ENCODE measurements around the gene TIGD2. TPM values are rescaled to one million over a fixed set of nuclear protein-coding genes. Genes with fewer than 3 reads are reported as not detected.

The TIGD2 gene
- total RNA-seq, 2 donors from 2014 or later = 1.5 to 2.3 TPM

DNA sequence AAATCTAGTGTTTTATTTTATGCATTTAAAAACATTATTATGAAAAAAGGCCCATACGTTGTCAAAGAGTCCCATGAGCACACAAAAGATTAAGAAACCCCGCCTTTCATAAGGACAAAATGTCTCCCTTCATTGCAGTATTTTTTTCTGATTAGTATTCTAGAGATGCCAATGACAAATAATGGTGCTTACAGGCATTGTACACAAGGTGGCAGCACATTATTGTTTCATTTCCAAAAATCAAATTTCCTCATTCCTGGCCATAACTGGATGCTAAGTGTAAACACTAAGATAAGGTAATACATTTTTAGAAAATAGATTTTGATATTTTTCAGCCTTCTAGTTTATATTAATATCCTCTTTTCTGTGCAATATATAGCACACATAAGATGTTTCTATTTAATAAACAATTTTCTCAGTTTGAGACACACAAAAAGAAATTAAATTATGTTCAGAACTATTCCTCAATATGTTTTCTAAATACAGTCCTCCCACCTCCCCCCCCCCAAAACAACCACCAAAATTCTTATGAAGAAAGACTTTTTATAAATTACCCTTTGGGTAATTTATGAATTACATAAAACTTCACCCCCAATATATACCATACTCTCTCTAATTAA lies 47.7 kb downstream of the TIGD2 start:
- TF ChIP-seq, protein P1, sequence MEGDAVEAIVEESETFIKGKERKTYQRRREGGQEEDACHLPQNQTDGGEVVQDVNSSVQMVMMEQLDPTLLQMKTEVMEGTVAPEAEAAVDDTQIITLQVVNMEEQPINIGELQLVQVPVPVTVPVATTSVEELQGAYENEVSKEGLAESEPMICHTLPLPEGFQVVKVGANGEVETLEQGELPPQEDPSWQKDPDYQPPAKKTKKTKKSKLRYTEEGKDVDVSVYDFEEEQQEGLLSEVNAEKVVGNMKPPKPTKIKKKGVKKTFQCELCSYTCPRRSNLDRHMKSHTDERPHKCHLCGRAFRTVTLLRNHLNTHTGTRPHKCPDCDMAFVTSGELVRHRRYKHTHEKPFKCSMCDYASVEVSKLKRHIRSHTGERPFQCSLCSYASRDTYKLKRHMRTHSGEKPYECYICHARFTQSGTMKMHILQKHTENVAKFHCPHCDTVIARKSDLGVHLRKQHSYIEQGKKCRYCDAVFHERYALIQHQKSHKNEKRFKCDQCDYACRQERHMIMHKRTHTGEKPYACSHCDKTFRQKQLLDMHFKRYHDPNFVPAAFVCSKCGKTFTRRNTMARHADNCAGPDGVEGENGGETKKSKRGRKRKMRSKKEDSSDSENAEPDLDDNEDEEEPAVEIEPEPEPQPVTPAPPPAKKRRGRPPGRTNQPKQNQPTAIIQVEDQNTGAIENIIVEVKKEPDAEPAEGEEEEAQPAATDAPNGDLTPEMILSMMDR (IDR thresholded peaks at IDR 0.05) = peak; percentile 65 to 86
- H3K27me3 ChIP-seq = no peaks in the 10 kb centered on the region
- H3K9me3 ChIP-seq = no peaks in the 10 kb centered on the region
- no peak overlapping the region for H3K27ac ChIP-seq
- H3K36me3 ChIP-seq = no peaks in the 10 kb centered on the region
- no peak for DNase-seq (ENCODE audit: low spot score)
- no peak overlapping the region for H3K4me3 ChIP-seq
- H3K4me1 ChIP-seq = no peaks in the 10 kb centered on the region

DNA sequence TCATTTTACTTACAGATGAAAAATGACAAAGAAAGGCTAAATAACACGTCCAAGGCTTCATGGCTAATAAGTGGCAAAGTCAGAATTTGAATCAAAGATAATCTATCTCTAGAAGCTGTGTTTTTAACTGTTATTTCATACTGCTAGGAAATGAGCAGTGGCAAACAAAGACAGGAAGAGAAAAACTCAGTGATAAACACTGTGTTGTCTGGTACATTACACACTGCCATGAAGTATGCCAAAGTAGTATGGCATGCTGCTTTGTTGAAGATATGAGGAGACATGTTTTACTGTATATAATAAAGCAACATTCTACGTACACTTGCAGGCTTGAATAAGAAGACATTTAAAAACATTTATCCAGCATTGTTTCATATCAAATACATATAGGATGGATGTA lies 49.5 kb downstream of the TIGD2 start:
- Histone ChIP-seq H3K9me3 (no peaks in the 10 kb centered on the region), H3K27me3 (no peaks in the 10 kb centered on the region), H3K4me3 (no peak overlapping the region), H3K4me1 (no peaks in the 10 kb centered on the region), H3K27ac (no peak overlapping the region), H3K36me3 (no peaks in the 10 kb centered on the region)
- TF ChIP-seq, protein P1 (IDR thresholded peaks at IDR 0.05) = no peak
- DNase-seq (ENCODE audit: low spot score) = no peak

DNA sequence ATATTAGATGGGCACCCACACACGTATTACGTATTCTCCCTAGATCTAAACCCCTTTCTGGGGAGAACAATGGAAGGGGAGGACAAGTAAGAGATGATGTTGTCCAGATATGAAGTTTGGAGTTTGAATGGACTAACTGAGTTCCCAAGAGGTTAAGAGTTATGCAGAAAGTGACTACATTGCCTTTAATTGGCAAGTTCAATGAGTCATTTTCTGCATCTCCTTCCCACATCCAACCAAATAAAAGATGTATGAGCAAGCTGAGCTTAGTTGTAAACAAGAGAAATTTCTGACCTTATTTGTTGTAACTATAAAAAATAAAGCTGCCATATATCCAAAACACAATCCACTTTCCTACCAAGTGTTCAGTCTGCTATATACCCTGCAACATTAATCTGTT lies 50.5 kb downstream of the TIGD2 start:
- H3K9me3 ChIP-seq = no peaks in the 10 kb centered on the region
- no peaks in the 10 kb centered on the region for H3K27me3 ChIP-seq
- H3K4me1 ChIP-seq = no peaks in the 10 kb centered on the region
- H3K36me3 ChIP-seq = no peaks in the 10 kb centered on the region
- no peak overlapping the region for H3K27ac ChIP-seq
- no peak for DNase-seq (ENCODE audit: low spot score)
- TF ChIP-seq, protein P1 (IDR thresholded peaks at IDR 0.05) = no peak
- H3K4me3 ChIP-seq = no peak overlapping the region

DNA sequence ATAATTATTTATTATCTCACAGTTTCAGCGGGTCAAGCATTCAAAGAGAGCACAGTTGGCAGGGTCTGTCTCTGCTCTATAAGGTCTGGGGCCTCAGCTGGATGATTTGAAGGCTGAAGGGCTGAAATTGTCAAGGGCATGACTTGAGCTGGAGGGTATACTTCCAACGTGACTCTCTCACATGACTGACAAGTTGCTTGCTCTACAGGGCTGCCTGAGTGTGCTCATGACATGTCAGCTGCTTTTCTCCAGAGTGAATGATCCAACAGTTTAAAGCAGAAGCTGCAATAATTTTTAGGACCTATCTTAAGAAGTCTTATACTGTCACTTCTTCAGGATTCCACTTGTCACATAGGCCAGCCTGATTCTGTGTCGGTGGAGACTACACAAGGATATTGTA lies 51.2 kb downstream of the TIGD2 start:
- Histone ChIP-seq H3K9me3 (no peaks in the 10 kb centered on the region), H3K4me3 (no peak overlapping the region), H3K36me3 (no peaks in the 10 kb centered on the region), H3K4me1 (no peaks in the 10 kb centered on the region), H3K27me3 (no peaks in the 10 kb centered on the region), H3K27ac (no peak overlapping the region)
- TF ChIP-seq, protein P1 (IDR thresholded peaks at IDR 0.05) = no peak
- DNase-seq (ENCODE audit: low spot score) = no peak

DNA sequence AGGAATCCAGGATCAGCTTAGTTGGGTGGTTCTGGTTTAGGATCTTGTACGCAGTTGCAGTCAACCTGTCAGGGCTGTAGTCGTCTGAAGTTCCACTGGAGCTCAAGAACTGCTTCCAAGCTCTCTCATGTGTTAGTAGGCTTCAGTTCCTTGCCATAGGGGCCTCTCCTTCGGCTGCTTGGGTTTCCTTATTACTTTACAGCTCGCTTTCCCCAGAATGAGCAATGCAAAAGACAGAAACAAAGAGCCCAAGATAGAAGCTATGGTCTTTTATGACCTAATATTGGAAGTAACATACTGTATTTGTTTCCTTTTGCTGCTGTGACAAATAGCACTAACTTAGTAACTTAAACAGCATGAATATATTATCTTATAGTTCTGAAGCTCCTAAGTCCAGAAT lies 51.7 kb downstream of the TIGD2 start:
- TF ChIP-seq, protein P1 (IDR thresholded peaks at IDR 0.05) = no peak
- no peak overlapping the region for H3K27ac ChIP-seq
- no peaks in the 10 kb centered on the region for H3K27me3 ChIP-seq
- no peaks in the 10 kb centered on the region for H3K9me3 ChIP-seq
- H3K36me3 ChIP-seq = no peaks in the 10 kb centered on the region
- no peak for DNase-seq (ENCODE audit: low spot score)
- no peak overlapping the region for H3K4me3 ChIP-seq
- H3K4me1 ChIP-seq = no peaks in the 10 kb centered on the region

DNA sequence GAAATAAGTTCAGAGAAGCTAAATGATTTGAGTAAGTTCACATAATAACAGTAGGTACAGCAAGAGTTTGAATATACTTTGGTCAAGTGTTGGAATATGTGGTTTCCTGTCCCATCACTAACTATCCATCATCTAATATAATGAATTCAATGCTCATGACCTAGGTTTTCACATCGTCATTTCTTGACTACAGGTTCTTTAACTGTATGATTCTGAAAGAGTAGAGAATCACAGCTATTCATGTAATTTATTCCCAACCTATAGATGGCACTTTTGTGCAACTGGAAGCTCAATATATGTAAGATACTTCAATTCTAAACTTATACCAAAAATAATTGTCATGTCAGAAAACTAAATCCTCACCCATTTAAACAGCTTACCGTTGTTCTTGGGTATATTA lies 53.1 kb downstream of the TIGD2 start:
- DNase-seq (ENCODE audit: low spot score) = no peak
- H3K27ac ChIP-seq = no peak overlapping the region
- no peaks in the 10 kb centered on the region for H3K27me3 ChIP-seq
- no peak overlapping the region for H3K4me3 ChIP-seq
- TF ChIP-seq, protein P1 (IDR thresholded peaks at IDR 0.05) = no peak
- no peaks in the 10 kb centered on the region for H3K9me3 ChIP-seq
- no peaks in the 10 kb centered on the region for H3K36me3 ChIP-seq
- no peaks in the 10 kb centered on the region for H3K4me1 ChIP-seq

All from right atrium auricular region (tissue), 2 donors.